ENCODE data around the gene FBXO10. TPM values are rescaled to one million over a fixed set of nuclear protein-coding genes. Genes with fewer than 3 reads are reported as not detected.

The FBXO10 gene
- total RNA-seq, 1 experiment from 2014 or later = 14.0 TPM

DNA sequence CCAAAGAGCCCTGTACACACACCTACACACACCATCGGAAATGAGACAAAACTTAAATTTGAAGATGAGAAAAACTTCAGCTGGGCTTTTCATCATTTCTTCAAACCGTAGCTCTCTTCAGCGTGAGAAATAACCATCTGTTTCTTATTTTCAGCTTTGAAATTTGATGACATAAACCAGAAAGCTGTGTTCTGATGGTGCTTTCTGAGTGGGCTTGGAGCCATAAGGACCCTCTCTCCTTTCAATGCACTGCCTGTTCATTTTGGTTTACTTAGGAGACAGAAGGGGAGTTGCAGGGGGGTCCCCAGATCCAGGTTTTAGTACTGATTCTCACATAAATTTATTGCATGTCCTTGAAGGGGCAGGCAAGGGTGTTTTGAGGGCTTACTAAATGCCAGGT is 9.5 kb downstream of the FBXO10 start:
- no peak for DNase-seq (ENCODE audit: low spot score)
- no peak for ATAC-seq
- H3K9me3 Mint-ChIP-seq = peaks cover 25% of the 10 kb centered on the region
- peaks cover 16% of the 10 kb centered on the region for H3K4me1 Mint-ChIP-seq
- ChIA-PET POLR2A (no interaction called here), CTCF (interaction anchor here (0.6 to 1.7 kb wide), 2 partner anchors 8 to 165 kb away, joined by 6 to 7 read pairs; partner anchors contain the start of gene FBXO10)
- no peak overlapping the region for H3K4me3 Mint-ChIP-seq
- TF ChIP-seq, protein P1, sequence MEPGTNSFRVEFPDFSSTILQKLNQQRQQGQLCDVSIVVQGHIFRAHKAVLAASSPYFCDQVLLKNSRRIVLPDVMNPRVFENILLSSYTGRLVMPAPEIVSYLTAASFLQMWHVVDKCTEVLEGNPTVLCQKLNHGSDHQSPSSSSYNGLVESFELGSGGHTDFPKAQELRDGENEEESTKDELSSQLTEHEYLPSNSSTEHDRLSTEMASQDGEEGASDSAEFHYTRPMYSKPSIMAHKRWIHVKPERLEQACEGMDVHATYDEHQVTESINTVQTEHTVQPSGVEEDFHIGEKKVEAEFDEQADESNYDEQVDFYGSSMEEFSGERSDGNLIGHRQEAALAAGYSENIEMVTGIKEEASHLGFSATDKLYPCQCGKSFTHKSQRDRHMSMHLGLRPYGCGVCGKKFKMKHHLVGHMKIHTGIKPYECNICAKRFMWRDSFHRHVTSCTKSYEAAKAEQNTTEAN (CRISPR knock-in tag; IDR thresholded peaks at IDR 0.05) = no peak
- TF ChIP-seq ZNF396 (CRISPR knock-in tag; IDR thresholded peaks at IDR 0.05; ENCODE audit: borderline replicate concordance) = no peak
- TF ChIP-seq, protein P2, sequence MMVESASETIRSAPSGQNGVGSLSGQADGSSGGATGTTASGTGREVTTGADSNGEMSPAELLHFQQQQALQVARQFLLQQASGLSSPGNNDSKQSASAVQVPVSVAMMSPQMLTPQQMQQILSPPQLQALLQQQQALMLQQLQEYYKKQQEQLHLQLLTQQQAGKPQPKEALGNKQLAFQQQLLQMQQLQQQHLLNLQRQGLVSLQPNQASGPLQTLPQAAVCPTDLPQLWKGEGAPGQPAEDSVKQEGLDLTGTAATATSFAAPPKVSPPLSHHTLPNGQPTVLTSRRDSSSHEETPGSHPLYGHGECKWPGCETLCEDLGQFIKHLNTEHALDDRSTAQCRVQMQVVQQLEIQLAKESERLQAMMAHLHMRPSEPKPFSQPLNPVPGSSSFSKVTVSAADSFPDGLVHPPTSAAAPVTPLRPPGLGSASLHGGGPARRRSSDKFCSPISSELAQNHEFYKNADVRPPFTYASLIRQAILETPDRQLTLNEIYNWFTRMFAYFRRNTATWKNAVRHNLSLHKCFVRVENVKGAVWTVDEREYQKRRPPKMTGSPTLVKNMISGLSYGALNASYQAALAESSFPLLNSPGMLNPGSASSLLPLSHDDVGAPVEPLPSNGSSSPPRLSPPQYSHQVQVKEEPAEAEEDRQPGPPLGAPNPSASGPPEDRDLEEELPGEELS (CRISPR knock-in tag; IDR thresholded peaks at IDR 0.05) = no peak
- TF ChIP-seq, protein P3, sequence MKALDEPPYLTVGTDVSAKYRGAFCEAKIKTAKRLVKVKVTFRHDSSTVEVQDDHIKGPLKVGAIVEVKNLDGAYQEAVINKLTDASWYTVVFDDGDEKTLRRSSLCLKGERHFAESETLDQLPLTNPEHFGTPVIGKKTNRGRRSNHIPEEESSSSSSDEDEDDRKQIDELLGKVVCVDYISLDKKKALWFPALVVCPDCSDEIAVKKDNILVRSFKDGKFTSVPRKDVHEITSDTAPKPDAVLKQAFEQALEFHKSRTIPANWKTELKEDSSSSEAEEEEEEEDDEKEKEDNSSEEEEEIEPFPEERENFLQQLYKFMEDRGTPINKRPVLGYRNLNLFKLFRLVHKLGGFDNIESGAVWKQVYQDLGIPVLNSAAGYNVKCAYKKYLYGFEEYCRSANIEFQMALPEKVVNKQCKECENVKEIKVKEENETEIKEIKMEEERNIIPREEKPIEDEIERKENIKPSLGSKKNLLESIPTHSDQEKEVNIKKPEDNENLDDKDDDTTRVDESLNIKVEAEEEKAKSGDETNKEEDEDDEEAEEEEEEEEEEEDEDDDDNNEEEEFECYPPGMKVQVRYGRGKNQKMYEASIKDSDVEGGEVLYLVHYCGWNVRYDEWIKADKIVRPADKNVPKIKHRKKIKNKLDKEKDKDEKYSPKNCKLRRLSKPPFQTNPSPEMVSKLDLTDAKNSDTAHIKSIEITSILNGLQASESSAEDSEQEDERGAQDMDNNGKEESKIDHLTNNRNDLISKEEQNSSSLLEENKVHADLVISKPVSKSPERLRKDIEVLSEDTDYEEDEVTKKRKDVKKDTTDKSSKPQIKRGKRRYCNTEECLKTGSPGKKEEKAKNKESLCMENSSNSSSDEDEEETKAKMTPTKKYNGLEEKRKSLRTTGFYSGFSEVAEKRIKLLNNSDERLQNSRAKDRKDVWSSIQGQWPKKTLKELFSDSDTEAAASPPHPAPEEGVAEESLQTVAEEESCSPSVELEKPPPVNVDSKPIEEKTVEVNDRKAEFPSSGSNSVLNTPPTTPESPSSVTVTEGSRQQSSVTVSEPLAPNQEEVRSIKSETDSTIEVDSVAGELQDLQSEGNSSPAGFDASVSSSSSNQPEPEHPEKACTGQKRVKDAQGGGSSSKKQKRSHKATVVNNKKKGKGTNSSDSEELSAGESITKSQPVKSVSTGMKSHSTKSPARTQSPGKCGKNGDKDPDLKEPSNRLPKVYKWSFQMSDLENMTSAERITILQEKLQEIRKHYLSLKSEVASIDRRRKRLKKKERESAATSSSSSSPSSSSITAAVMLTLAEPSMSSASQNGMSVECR (CRISPR knock-in tag; IDR thresholded peaks at IDR 0.05; ENCODE audit: borderline replicate concordance) = no peak
- no peak for TF ChIP-seq OVOL2 (CRISPR knock-in tag; IDR thresholded peaks at IDR 0.05; ENCODE audit: borderline replicate concordance)
- TF ChIP-seq ZNF416 (CRISPR knock-in tag; IDR thresholded peaks at IDR 0.05) = no peak
- TF ChIP-seq HMGA2 (CRISPR knock-in tag; IDR thresholded peaks at IDR 0.05) = no peak
- TF ChIP-seq, protein P4, sequence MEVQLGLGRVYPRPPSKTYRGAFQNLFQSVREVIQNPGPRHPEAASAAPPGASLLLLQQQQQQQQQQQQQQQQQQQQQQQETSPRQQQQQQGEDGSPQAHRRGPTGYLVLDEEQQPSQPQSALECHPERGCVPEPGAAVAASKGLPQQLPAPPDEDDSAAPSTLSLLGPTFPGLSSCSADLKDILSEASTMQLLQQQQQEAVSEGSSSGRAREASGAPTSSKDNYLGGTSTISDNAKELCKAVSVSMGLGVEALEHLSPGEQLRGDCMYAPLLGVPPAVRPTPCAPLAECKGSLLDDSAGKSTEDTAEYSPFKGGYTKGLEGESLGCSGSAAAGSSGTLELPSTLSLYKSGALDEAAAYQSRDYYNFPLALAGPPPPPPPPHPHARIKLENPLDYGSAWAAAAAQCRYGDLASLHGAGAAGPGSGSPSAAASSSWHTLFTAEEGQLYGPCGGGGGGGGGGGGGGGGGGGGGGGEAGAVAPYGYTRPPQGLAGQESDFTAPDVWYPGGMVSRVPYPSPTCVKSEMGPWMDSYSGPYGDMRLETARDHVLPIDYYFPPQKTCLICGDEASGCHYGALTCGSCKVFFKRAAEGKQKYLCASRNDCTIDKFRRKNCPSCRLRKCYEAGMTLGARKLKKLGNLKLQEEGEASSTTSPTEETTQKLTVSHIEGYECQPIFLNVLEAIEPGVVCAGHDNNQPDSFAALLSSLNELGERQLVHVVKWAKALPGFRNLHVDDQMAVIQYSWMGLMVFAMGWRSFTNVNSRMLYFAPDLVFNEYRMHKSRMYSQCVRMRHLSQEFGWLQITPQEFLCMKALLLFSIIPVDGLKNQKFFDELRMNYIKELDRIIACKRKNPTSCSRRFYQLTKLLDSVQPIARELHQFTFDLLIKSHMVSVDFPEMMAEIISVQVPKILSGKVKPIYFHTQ (CRISPR knock-in tag; IDR thresholded peaks at IDR 0.05) = no peak
- TF ChIP-seq FOXK1 (CRISPR knock-in tag; IDR thresholded peaks at IDR 0.05) = no peak
- no peak for TF ChIP-seq TEAD1 (CRISPR knock-in tag; IDR thresholded peaks at IDR 0.05)
- TF ChIP-seq, protein P5, sequence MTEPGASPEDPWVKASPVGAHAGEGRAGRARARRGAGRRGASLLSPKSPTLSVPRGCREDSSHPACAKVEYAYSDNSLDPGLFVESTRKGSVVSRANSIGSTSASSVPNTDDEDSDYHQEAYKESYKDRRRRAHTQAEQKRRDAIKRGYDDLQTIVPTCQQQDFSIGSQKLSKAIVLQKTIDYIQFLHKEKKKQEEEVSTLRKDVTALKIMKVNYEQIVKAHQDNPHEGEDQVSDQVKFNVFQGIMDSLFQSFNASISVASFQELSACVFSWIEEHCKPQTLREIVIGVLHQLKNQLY (CRISPR knock-in tag; IDR thresholded peaks at IDR 0.05) = no peak
- no peaks in the 10 kb centered on the region; the same call in none of the 2 replicates for H3K27me3 Mint-ChIP-seq (ENCODE audit: low read depth)
- no peak overlapping the region for H3K27ac Mint-ChIP-seq
- H3K36me3 Mint-ChIP-seq = peaks cover 26% of the 10 kb centered on the region

DNA sequence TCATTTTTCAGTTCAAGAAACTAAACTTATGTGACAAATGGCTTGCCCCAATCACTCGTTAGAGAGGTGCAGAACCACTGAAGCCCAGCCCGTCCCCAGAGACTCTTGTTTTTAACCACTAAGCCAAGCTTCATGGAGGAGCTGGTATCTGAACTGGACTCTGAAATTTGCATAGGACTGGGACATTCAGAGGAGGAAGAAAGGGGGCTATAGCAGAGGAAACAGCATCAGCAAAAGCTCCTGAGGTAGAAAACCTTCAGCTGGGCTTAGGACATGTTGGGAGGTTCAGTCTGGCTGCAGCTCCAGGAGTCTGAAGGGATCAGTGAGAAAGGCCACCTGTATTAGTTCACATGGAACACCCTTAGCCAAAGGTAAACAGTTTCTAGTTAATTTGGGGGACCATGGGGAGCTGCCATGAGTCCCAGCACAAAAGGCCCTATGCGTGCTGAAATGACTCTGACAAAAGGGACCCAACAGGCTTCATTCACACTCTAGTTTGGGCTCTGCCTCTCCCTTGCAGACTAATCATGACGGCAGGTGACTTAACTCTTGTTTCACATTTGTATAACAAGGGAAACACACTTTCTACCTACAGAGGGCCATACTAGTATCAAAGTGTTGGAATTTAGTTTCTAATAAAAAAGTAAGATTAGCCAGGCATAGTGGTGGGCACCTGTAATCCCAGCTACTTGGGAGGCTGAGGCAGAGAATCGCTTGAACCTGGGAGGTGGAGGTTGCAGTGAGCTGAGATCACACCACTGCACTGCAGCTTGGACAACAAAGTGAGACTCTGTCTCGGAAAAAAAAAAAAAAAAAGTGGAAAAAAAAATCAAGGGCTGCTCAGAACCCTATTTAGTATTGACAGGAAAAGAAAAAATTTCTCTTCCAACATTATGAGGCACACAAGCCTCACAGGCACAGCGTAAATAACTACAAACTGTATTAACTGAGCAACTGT is 10.2 kb downstream of the FBXO10 start:
- Mint-ChIP-seq H3K4me3 (no peak overlapping the region), H3K27ac (no peak overlapping the region), H3K27me3 (ENCODE audit: low read depth) (no peaks in the 10 kb centered on the region; the same call in none of the 2 replicates), H3K9me3 (peaks cover 25% of the 10 kb centered on the region), H3K4me1 (peaks cover 18% of the 10 kb centered on the region), H3K36me3 (peaks cover 26% of the 10 kb centered on the region)
- ChIA-PET CTCF (interaction anchor here (0.6 to 1.7 kb wide), 5 partner anchors 9 to 219 kb away, joined by 3 to 7 read pairs (median 3); partner anchors contain the start of genes EXOSC3, FBXO10 and TOMM5), POLR2A (no interaction called here)
- ATAC-seq (peak; percentile 79), DNase-seq (ENCODE audit: low spot score) (no peak)
- TF ChIP-seq ELF4 (CRISPR knock-in tag; IDR thresholded peaks at IDR 0.05; ENCODE audit: low read depth) = no peak
- TF ChIP-seq TP53 (CRISPR knock-in tag; IDR thresholded peaks at IDR 0.05) = no peak
- TF ChIP-seq, protein P6, sequence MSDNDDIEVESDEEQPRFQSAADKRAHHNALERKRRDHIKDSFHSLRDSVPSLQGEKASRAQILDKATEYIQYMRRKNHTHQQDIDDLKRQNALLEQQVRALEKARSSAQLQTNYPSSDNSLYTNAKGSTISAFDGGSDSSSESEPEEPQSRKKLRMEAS (CRISPR knock-in tag; IDR thresholded peaks at IDR 0.05) = no peak
- TF ChIP-seq FOXJ3 (CRISPR knock-in tag; IDR thresholded peaks at IDR 0.05; ENCODE audit: borderline replicate concordance) = no peak
- no peak for TF ChIP-seq PRRX2 (CRISPR knock-in tag; IDR thresholded peaks at IDR 0.05)
- TF ChIP-seq, protein P7, sequence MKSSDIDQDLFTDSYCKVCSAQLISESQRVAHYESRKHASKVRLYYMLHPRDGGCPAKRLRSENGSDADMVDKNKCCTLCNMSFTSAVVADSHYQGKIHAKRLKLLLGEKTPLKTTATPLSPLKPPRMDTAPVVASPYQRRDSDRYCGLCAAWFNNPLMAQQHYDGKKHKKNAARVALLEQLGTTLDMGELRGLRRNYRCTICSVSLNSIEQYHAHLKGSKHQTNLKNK (CRISPR knock-in tag; IDR thresholded peaks at IDR 0.05) = no peak
- TF ChIP-seq FOXP1 (CRISPR knock-in tag; IDR thresholded peaks at IDR 0.05; ENCODE audit: borderline replicate concordance) = no peak
- no peak for TF ChIP-seq ZNF121 (CRISPR knock-in tag; IDR thresholded peaks at IDR 0.05)
- TF ChIP-seq ZNF423 (CRISPR knock-in tag; IDR thresholded peaks at IDR 0.05) = no peak

All from WTC11 (cell line).